Right lobe of liver (tissue), 6 donors: Measurements from ENCODE around the gene SLC2A3. TPM values are rescaled to one million over a fixed set of nuclear protein-coding genes. Genes with fewer than 3 reads are reported as not detected.
A peak's percentile ranks its signal among the peaks of the same experiment; 100 is the strongest.
"Not testable (repeated sequence)": the region's sequence is repeated elsewhere in the genome, so short reads cannot be mapped to it uniquely, and the experiment has no call there.

ENCODE experiments used
- ATAC-seq, 4 donors: fragments of 200-7000 bp; cut with Tn5 transposase; one replicate each; pipeline ENCODE4 v1.9.1; 2020; ENCODE audit warnings: mild to moderate bottlenecking in 4 of 4, moderate library complexity in 4 of 4
- DNase-seq, 3 donors: peaks; one replicate each; pipeline ENCODE4 v3.0.0-alpha.2; 2020
- H3K27ac ChIP-seq, 3 donors: fragments of 200-600 bp; one replicate each; pipeline ENCODE4 v1.8.0; 2022
- H3K27me3 ChIP-seq, 2 donors: fragments of 200-600 bp; one replicate each; pipeline ENCODE4 v1.8.0; 2022
- H3K36me3 ChIP-seq, 4 donors: fragments of 200-600 bp; sonication (generic) in 1 of 4; one replicate each; pipeline versions ENCODE4 v1.5.1 to v1.8.0; 2017 to 2022; ENCODE audit warnings: control low read depth in 1 of 4
- H3K4me1 ChIP-seq, 4 donors: fragments of 200-600 bp; sonication (generic) in 1 of 4; one replicate each; pipeline versions ENCODE4 v1.5.1 to v1.8.0; 2017 to 2022; ENCODE audit warnings: control low read depth in 1 of 4
- H3K4me3 ChIP-seq, 3 donors: fragments of 200-600 bp; one replicate each; pipeline ENCODE4 v1.8.0; 2022
- H3K9me3 ChIP-seq, 4 donors: fragments of 200-600 bp; sonication (generic) in 1 of 4; one replicate each; pipeline versions ENCODE4 v1.5.1 to v1.8.0; 2017 to 2022; ENCODE audit warnings: control low read depth in 1 of 4
- CTCF ChIP-seq, 4 donors: fragments of 200-600 bp in 3 of 4; fragments of 450-650 bp in 1 of 4; IDR thresholded peaks; one replicate each; pipeline versions ENCODE4 v1.5.1 to v1.8.0; 2016 to 2022; ENCODE audit warnings: antibody characterized with exemption in 4 of 4, mild to moderate bottlenecking in 2 of 4
- POLR2A ChIP-seq: fragments of 450-650 bp; IDR thresholded peaks from one replicate; pipeline ENCODE4 v1.6.1; 2017; ENCODE audit warnings: antibody characterized with exemption, mild to moderate bottlenecking
- WGBS: methylation state at CpG from one replicate; pipeline ENCODE4 v1.1.6; 2018; ENCODE audit warnings: low coverage, low lambda C conversion rate; ENCODE audit not compliant: insufficient coverage; ENCODE audit errors: missing lambda C conversion rate; 5-methylcytosine and 5-hydroxymethylcytosine counted together
- intact Hi-C, 2 donors: fragments of 100-400 bp; cut with DNase I; formaldehyde crosslinking; loops; one replicate each; pipeline versions ENCODE4 v1.11.2 to v1.14.1; 2022
- long read RNA-seq: library from polyadenylated mRNA; unstranded; transcript quantifications from one replicate; pipeline ENCODE4 v2.0.0, GENCODE V29; 2019
- total RNA-seq, 6 experiments: library from RNA; depleted of rRNA in 2 of 6; stranded (reverse); fragments of >200 nt in 2 of 6; fragmentation: NEBNext Ultra II Directional in 3 of 6; extraction: Animal tissue kit (Norgen Biotek cat#: 25700) in 3 of 6; gene quantifications; one replicate each; pipeline versions ENCODE4 v1.1.0 to v1.2.4, GENCODE V29; 2016 to 2023
- donor health status: DM: no; HTN: yes; CAD: no.
- donor health status: DM: no; HTN: no; CAD: no.
- donor health status: DM: no; HTN: no; CAD: no.
- donor health status: DM: no; HTN: yes; CAD: no.
- donor health status: DM: no; HTN: yes; CAD: no.

The SLC2A3 gene
- total RNA-seq, result 10 to 100 TPM in 2 of 6 experiments, 1 to 10 TPM in 4; 6.6 to 53.5 (median 8.4) TPM
- long read RNA-seq, partial matches to known transcripts, result 0 of 1 reads
- long read RNA-seq, other reads (novel, unspliced or antisense), result 1 of 1 reads

GRCh38 chr12:7935590-7936581 is at the start of gene SLC2A3:
Gene SLC2A3, minus strand, starts transcription at chr12:7936187. Its CDS starts 153 bp downstream, at chr12:7936034.
- 6% methylated on average over 14 of the region's 15 CpGs for WGBS

GRCh38 chr12:7984900-7985299 is 48.9 kb upstream of the SLC2A3 start:
- DNase-seq (no peak), ATAC-seq (no peak)
- no peak for TF ChIP-seq POLR2A
- no peak for TF ChIP-seq CTCF (IDR thresholded peaks at IDR 0.05)
- H3K27me3 ChIP-seq, result no peaks in the 10 kb centered on the region
- no peak overlapping the region for H3K27ac ChIP-seq
- no peaks in the 10 kb centered on the region for H3K4me1 ChIP-seq
- 72% methylated on average over 4 of the region's 5 CpGs for WGBS
- no peak overlapping the region for H3K4me3 ChIP-seq
- intact Hi-C loops, result no loop called here
- no peaks in the 10 kb centered on the region for H3K36me3 ChIP-seq
- no peaks in the 10 kb centered on the region for H3K9me3 ChIP-seq

More at GRCh38 chr12:7935590-7936581, at the start of gene SLC2A3:
- Histone ChIP-seq H3K36me3 (no peaks in the 10 kb centered on the region), H3K4me3 (peak within 1 kb of the TSS; percentile 34 to 46 (median 44)), H3K4me1 (no peaks in the 10 kb centered on the region), H3K27me3 (no peaks in the 10 kb centered on the region), H3K27ac (peak within 1 kb of the TSS; percentile 67 to 83 (median 76)), H3K9me3 (no peaks in the 10 kb centered on the region)
- peak in 1 of 3 donors; percentile 41 for DNase-seq
- peak; percentile 82 for TF ChIP-seq POLR2A
- no peak for TF ChIP-seq CTCF (IDR thresholded peaks at IDR 0.05)
- peak; percentile 67 to 72 (median 69) for ATAC-seq
- intact Hi-C loops, result no loop called here

- DNase-seq, H3K4me3 ChIP-seq, H3K36me3 ChIP-seq, intact Hi-C loops, H3K27ac ChIP-seq, H3K4me1 ChIP-seq, ATAC-seq, H3K9me3 ChIP-seq, H3K27me3 ChIP-seq: not testable (repeated sequence)
- WGBS, result no CpG with 5 or more reads among the region's 1 CpG
These were observed 47.5 kb upstream of the SLC2A3 start for GRCh38 chr12:7983460-7983859.

GRCh38 chr12:7983019-7983418 is 47.0 kb upstream of the SLC2A3 start:
- 69% methylated on average over 6 of the region's 11 CpGs for WGBS
- H3K9me3 ChIP-seq, H3K27me3 ChIP-seq, H3K4me1 ChIP-seq, ATAC-seq, intact Hi-C loops, H3K27ac ChIP-seq, H3K36me3 ChIP-seq, DNase-seq, H3K4me3 ChIP-seq: not testable (repeated sequence)

GRCh38 chr12:7982332-7982735 is 46.3 kb upstream of the SLC2A3 start:
- H3K36me3 ChIP-seq, intact Hi-C loops, H3K9me3 ChIP-seq, DNase-seq, H3K27me3 ChIP-seq, H3K4me1 ChIP-seq, H3K4me3 ChIP-seq, ATAC-seq, H3K27ac ChIP-seq: not testable (repeated sequence)
- whole genome bisulfite sequencing, result 16% methylated on average over 2 of the region's 2 CpGs

GRCh38 chr12:7981446-7981845 is 45.5 kb upstream of the SLC2A3 start:
- Histone ChIP-seq H3K4me1 (no peaks in the 10 kb centered on the region), H3K27me3 (no peaks in the 10 kb centered on the region), H3K27ac (no peak overlapping the region), H3K4me3 (no peak overlapping the region), H3K36me3 (no peaks in the 10 kb centered on the region), H3K9me3 (no peaks in the 10 kb centered on the region)
- DNase-seq (no peak), ATAC-seq (no peak)
- intact Hi-C loops, result no loop called here
- TF ChIP-seq POLR2A (no peak), CTCF (IDR thresholded peaks at IDR 0.05) (no peak)
- 66% methylated on average over 4 of the region's 4 CpGs for WGBS

GRCh38 chr12:7977351-7978124 is 41.6 kb upstream of the SLC2A3 start:
- H3K4me3 ChIP-seq, H3K36me3 ChIP-seq, DNase-seq, H3K4me1 ChIP-seq, H3K27me3 ChIP-seq, intact Hi-C loops, H3K9me3 ChIP-seq, H3K27ac ChIP-seq: not testable (repeated sequence)
- 62% methylated on average over 13 of the region's 13 CpGs for WGBS
- ATAC-seq, result peak in 2 of 4 donors; percentile 9 to 28
